ES-I3 (cell line): ENCODE data around the gene KIAA1755.
"Not testable (repeated sequence)": the region's sequence is repeated elsewhere in the genome, so short reads cannot be mapped to it uniquely, and the experiment has no call there.

ENCODE experiments used
- H3K36me3 ChIP-seq: 2 replicates; pipeline ENCODE4 v1.6.1; 2013; ENCODE audit warnings: mild to moderate bottlenecking, low read length, control low read depth, moderate library complexity; ENCODE audit not compliant: insufficient read depth
- H3K4me1 ChIP-seq: 2 replicates; pipeline ENCODE4 v1.6.1; 2013; ENCODE audit warnings: mild to moderate bottlenecking, control low read depth, low read length; ENCODE audit not compliant: insufficient read depth
- H3K9ac ChIP-seq: 2 replicates; pipeline ENCODE4 v1.6.1; 2013; ENCODE audit warnings: low read depth, mild to moderate bottlenecking, low read length, moderate library complexity
- H3K9me3 ChIP-seq: 2 replicates; pipeline ENCODE4 v1.6.1; 2013; ENCODE audit warnings: mild to moderate bottlenecking, low read length, moderate library complexity; ENCODE audit not compliant: control insufficient read depth, insufficient read depth

Gene KIAA1755

GRCh38 chr20:38297916-38298674, 37.6 kb upstream of the KIAA1755 start:
- no peaks in the 10 kb centered on the region for H3K36me3 ChIP-seq
- H3K9me3 ChIP-seq, result no peaks in the 10 kb centered on the region
- H3K4me1 ChIP-seq, result no peaks in the 10 kb centered on the region; the same call in 1 of the 2 replicates
- no peak overlapping the region for H3K9ac ChIP-seq

GRCh38 chr20:38296433-38296832, 35.9 kb upstream of the KIAA1755 start:
- H3K4me1 ChIP-seq, result no peaks in the 10 kb centered on the region; the same call in 1 of the 2 replicates
- H3K9me3 ChIP-seq, result no peaks in the 10 kb centered on the region
- no peak overlapping the region for H3K9ac ChIP-seq
- H3K36me3 ChIP-seq, result no peaks in the 10 kb centered on the region

- Histone ChIP-seq H3K9ac (no peak overlapping the region), H3K36me3 (no peaks in the 10 kb centered on the region), H3K9me3 (no peaks in the 10 kb centered on the region), H3K4me1 (no peaks in the 10 kb centered on the region; the same call in 1 of the 2 replicates)
Observed at GRCh38 chr20:38295811-38296210, 35.3 kb upstream of the KIAA1755 start.

GRCh38 chr20:38294076-38294591, 33.6 kb upstream of the KIAA1755 start:
- H3K9ac ChIP-seq, result no peak overlapping the region
- H3K9me3 ChIP-seq, result no peaks in the 10 kb centered on the region
- no peaks in the 10 kb centered on the region; the same call in 1 of the 2 replicates for H3K4me1 ChIP-seq
- no peaks in the 10 kb centered on the region for H3K36me3 ChIP-seq

DNA sequence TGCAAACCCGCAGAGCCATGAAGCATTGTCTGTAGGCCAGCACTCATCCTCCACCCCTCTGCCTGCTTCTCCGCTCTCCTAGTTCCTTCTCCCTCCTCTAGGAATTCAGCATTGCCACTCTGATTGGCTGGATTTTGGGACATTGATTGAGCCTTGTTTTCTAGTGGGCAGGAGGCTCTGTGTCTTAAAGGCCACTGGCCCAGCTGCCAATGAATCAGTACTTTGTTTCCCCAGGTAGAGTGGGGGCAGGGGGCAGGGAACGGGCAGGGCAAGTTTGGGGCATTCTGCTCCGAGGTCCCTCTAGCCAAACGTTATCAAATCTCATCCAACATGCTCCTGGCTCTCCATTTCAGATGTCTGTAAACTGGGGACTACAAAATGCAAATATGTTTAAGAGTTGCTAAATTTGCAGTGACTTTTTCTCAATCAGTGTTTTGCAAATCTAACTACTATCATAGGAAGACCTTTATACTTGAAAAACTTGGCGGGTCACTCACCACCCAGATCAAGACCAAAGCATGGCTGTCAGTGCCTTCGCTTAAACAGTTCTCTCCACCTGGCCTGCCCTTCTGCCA, 33.0 kb upstream of the KIAA1755 start:
- no peaks in the 10 kb centered on the region; the same call in 1 of the 2 replicates for H3K4me1 ChIP-seq
- H3K36me3 ChIP-seq, result no peaks in the 10 kb centered on the region
- H3K9me3 ChIP-seq, result no peaks in the 10 kb centered on the region
- no peak overlapping the region for H3K9ac ChIP-seq

- Histone ChIP-seq H3K9ac (no peak overlapping the region), H3K36me3 (no peaks in the 10 kb centered on the region), H3K9me3 (no peaks in the 10 kb centered on the region), H3K4me1 (no peaks in the 10 kb centered on the region)
Observed at GRCh38 chr20:38291966-38292365, 31.4 kb upstream of the KIAA1755 start.

DNA sequence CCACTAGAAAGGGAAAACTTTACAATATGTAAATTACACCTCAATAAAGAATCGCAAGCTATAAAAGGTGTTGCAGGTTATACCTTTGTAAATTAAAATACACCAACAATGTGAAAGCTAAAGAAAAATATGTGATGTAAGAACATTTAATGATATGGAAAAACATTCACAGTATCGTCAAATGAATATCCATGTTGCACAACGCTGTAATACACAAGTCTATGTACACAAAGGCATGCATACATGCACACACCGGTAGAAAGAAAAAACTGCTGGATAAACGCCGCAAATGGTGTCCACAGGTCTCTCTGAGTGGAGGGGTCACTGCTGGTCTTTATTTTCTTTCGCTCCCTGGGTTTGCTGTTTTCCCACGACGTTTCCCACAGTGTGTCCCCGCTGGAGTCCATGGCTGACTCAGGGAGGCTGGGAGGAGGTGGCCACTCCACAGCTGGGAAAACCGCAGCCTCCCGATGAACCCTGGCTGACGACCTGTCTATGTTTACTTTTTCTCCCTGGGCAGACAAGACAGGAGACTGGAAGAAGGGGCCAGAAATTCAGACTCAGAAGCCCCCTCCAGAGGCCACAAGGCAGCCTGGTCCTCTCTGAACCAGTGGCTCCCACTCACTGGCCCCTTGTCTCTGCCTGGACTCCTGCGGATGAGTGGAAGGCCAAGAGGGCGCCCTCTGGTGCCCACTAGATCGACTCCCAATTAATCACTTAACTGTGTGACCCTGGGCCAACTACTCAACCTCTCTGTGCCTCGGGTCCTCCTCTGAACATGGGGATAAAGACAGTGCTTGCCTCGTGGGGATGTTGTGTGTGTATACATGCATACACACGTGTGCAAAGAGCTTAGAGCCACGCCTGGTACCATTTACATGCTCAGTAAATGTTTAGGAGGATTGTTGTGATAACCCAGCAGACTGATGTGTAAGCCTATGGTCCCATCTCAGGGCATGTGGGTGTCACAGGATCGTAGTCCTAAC, 30.6 kb upstream of the KIAA1755 start:
- Histone ChIP-seq H3K9ac (no peak overlapping the region), H3K4me1 (no peaks in the 10 kb centered on the region), H3K36me3 (no peaks in the 10 kb centered on the region), H3K9me3 (peaks cover 2% of the 10 kb centered on the region; the same call in 1 of the 2 replicates)

DNA sequence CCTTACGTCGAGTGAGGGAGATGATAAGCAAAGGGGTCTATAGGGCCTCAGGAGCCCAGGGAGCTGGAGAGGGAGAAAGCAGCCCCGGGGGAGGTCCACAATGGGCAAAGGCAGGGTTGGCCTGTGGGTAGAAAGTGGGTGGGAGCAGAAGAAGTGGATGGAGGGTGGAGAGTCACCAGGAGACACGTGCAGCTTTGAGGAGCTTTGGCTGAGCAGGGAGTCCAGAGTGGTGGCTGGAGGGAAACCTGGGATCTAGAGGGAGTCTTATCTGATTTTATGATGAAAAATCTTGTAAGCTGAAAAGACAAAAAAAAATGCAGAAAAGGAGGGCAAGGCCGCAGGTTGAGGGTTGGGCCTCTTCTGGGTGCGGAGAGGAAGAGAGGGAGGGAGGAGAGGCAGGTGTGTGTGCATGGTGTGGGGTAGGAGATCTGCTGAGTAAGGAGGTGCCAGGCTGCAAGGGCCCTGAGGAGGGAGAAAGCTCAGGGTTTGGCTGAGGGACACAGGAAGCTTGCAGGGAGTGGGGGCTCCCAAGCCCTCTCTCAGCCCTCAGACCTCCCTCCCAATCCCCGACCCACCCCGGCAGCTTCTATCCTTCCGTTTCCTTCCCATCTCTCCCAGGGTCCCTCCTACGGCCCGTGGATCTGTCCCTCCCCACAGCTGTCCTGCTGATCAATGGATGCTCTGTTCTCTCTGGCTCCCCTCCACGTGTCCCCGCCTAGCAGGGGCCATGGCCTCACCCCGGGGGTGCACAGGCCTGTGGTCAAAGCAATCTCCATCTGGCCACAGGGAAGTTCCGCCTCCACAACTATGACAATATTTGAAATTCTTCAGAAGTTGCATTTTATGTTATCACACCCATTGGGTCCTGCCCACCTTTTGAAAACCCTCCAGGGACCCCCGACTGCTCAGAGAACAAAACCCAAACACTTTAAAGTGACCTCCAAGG, 26.3 kb upstream of the KIAA1755 start:
- Histone ChIP-seq H3K9me3 (peaks cover 5% of the 10 kb centered on the region), H3K4me1 (no peaks in the 10 kb centered on the region), H3K9ac (no peak overlapping the region), H3K36me3 (no peaks in the 10 kb centered on the region)

GRCh38 chr20:38284893-38285444, 24.4 kb upstream of the KIAA1755 start:
- no peaks in the 10 kb centered on the region for H3K4me1 ChIP-seq
- no peak overlapping the region for H3K9ac ChIP-seq
- H3K9me3 ChIP-seq, result peaks cover 5% of the 10 kb centered on the region
- no peaks in the 10 kb centered on the region for H3K36me3 ChIP-seq

- not testable (repeated sequence) for H3K4me1 ChIP-seq, H3K36me3 ChIP-seq, H3K9ac ChIP-seq, H3K9me3 ChIP-seq
Observed at GRCh38 chr20:38284066-38284650, 23.6 kb upstream of the KIAA1755 start.

DNA sequence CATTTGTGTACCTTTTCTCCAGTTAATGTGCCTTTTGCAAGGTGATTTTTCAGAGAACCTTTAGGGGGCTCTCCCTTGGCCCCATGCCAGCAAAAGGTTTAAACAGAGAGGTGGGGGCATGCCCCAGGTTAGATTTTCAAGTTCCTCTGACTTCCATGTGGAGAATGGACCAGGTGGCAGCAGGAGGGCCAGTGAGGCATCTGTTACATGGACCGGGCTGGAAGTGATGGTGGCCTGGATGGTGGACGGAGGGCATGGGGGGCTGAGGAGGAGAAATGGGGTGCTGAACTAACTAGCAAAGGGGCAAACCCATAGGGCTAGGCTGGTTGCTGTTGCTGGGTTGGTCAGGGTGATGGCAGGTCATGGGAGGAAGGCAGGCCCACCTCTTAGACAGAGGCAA, 22.7 kb upstream of the KIAA1755 start:
- H3K4me1 ChIP-seq, result no peaks in the 10 kb centered on the region
- no peaks in the 10 kb centered on the region for H3K36me3 ChIP-seq
- no peak overlapping the region for H3K9ac ChIP-seq
- peaks cover 5% of the 10 kb centered on the region for H3K9me3 ChIP-seq

GRCh38 chr20:38281176-38281915, 20.8 kb upstream of the KIAA1755 start:
- not testable (repeated sequence) for H3K9ac ChIP-seq

More at GRCh38 chr20:38281176-38281915, 20.8 kb upstream of the KIAA1755 start:
- not testable (repeated sequence) for H3K36me3 ChIP-seq, H3K9me3 ChIP-seq, H3K4me1 ChIP-seq
